OCI-LY3 (cell line): ENCODE results near the gene ZNF497.

Source experiments
- H2AFZ ChIP-seq: fragments of 200-600, 300-600 bp; shearing (Covaris generic); 2 replicates; pipeline ENCODE4 v1.6.0; 2014; ENCODE audit warnings: antibody characterized with exemption, low read depth, low read length
- H3K27ac ChIP-seq: fragments of 200-600, 300-600 bp; sonication (generic); 2 replicates; pipeline ENCODE4 v1.5.1; 2014; ENCODE audit warnings: mild to moderate bottlenecking, low read length, moderate library complexity, mixed read lengths
- H3K27me3 ChIP-seq: fragments of 200-600, 300-600 bp; sonication (generic); 2 replicates; pipeline ENCODE4 v1.6.1; 2014; ENCODE audit warnings: low read depth, low read length, mixed read lengths
- H3K36me3 ChIP-seq: fragments of 200-600, 300-600 bp; sonication (generic); replicated peaks from 2 replicates; pipeline ENCODE3; 2014; ENCODE audit warnings: low read depth, low read length, mixed read lengths
- H3K4me1 ChIP-seq: fragments of 300-600, 200-600 bp; sonication (generic); 2 replicates; pipeline ENCODE4 v1.6.1; 2014; ENCODE audit warnings: low read length, mixed read lengths
- H3K4me2 ChIP-seq: fragments of 200-600, 300-600 bp; sonication (generic); 2 replicates; pipeline ENCODE4 v1.6.1; 2014; ENCODE audit warnings: low read length, mixed read lengths
- H3K4me3 ChIP-seq: fragments of 300-600, 200-600 bp; sonication (generic); 2 replicates; pipeline ENCODE4 v1.5.1; 2014; ENCODE audit warnings: antibody characterized with exemption, mild to moderate bottlenecking, low read length, moderate library complexity
- H3K79me2 ChIP-seq: fragments of 300-600, 200-600 bp; shearing (Covaris generic); 2 replicates; pipeline ENCODE4 v1.6.1; 2014; ENCODE audit warnings: mild to moderate bottlenecking, low read length, mixed read lengths
- H3K9ac ChIP-seq: fragments of 300-600, 200-600 bp; shearing (Covaris generic); 2 replicates; pipeline ENCODE4 v1.6.0; 2014; ENCODE audit warnings: mild to moderate bottlenecking, low read length, moderate library complexity
- H3K9me3 ChIP-seq: fragments of 200-600, 300-600 bp; shearing (Covaris generic); 2 replicates; pipeline ENCODE4 v1.6.1; 2014; ENCODE audit warnings: low read length, mixed read lengths; ENCODE audit not compliant: insufficient read depth
- H4K20me1 ChIP-seq: fragments of 200-600, 300-600 bp; sonication (generic); 2 replicates; pipeline ENCODE4 v1.6.1; 2016; ENCODE audit warnings: low read length, mixed read lengths; ENCODE audit not compliant: insufficient read depth
- CTCF ChIP-seq: fragments of 200-600, 300-600 bp; sonication (generic); IDR thresholded peaks from 2 replicates; pipeline ENCODE4 v1.5.1; 2014; ENCODE audit warnings: antibody characterized with exemption, low read length, low read depth
- EZH2phosphoT487 ChIP-seq: fragments of 200-600 bp; shearing (Covaris generic); IDR thresholded peaks from 2 replicates; pipeline ENCODE4 v1.6.1; 2018; ENCODE audit warnings: antibody characterized with exemption, mixed run types, low read depth

ZNF497 gene

GRCh38 chr19:58326501-58326913 is 36.0 kb downstream of the ZNF497 start:
- Histone ChIP-seq H3K9me3 (no peaks in the 10 kb centered on the region), H3K36me3 (peaks cover 3% of the 10 kb centered on the region), H3K27me3 (no peaks in the 10 kb centered on the region), H3K9ac (peak overlapping the region; percentile 77), H3K4me2 (peak overlapping the region; percentile 94), H4K20me1 (no peaks in the 10 kb centered on the region), H3K79me2 (peaks cover 38% of the 10 kb centered on the region), H3K27ac (0 out of 2 replicates have a peak overlapping the region, but pooled peaks have one; percentile 3), H2AFZ (peak overlapping the region; percentile 81), H3K4me1 (peaks cover 14% of the 10 kb centered on the region), H3K4me3 (peak overlapping the region; percentile 95)
- TF ChIP-seq CTCF (no peak), EZH2phosphoT487 (no peak)

- H3K4me1 ChIP-seq: peaks cover 14% of the 10 kb centered on the region
- H3K27ac ChIP-seq: no peak overlapping the region
- peaks cover 38% of the 10 kb centered on the region for H3K79me2 ChIP-seq
- H3K36me3 ChIP-seq: peaks cover 3% of the 10 kb centered on the region
- peak overlapping the region; percentile 77 for H3K9ac ChIP-seq
- no peaks in the 10 kb centered on the region for H3K27me3 ChIP-seq
- H4K20me1 ChIP-seq: no peaks in the 10 kb centered on the region
- no peaks in the 10 kb centered on the region for H3K9me3 ChIP-seq
- H3K4me3 ChIP-seq: peak overlapping the region; percentile 95
- no peak overlapping the region for H2AFZ ChIP-seq
- no peak for TF ChIP-seq EZH2phosphoT487
- no peak for TF ChIP-seq CTCF
- peak overlapping the region; percentile 94 for H3K4me2 ChIP-seq
Observed at GRCh38 chr19:58325311-58326022, 37.1 kb downstream of the ZNF497 start.

- Histone ChIP-seq H3K27ac (no peak overlapping the region), H3K27me3 (no peaks in the 10 kb centered on the region), H2AFZ (no peak overlapping the region), H3K4me3 (no peak overlapping the region), H3K9ac (no peak overlapping the region), H3K4me1 (no peaks in the 10 kb centered on the region), H3K9me3 (no peaks in the 10 kb centered on the region), H3K36me3 (peaks cover 19% of the 10 kb centered on the region), H3K79me2 (no peaks in the 10 kb centered on the region), H3K4me2 (no peak overlapping the region), H4K20me1 (peaks cover 10% of the 10 kb centered on the region)
- TF ChIP-seq EZH2phosphoT487 (no peak), CTCF (no peak)
Observed at GRCh38 chr19:58319241-58319640, 43.3 kb downstream of the ZNF497 start.

GRCh38 chr19:58318297-58318696 is 44.3 kb downstream of the ZNF497 start:
- H3K36me3 ChIP-seq: peaks cover 28% of the 10 kb centered on the region
- H3K27ac ChIP-seq: no peak overlapping the region
- no peak overlapping the region for H3K4me2 ChIP-seq
- H3K4me3 ChIP-seq: no peak overlapping the region
- no peaks in the 10 kb centered on the region for H3K4me1 ChIP-seq
- no peaks in the 10 kb centered on the region for H3K9me3 ChIP-seq
- no peak overlapping the region for H2AFZ ChIP-seq
- no peak overlapping the region for H3K9ac ChIP-seq
- TF ChIP-seq EZH2phosphoT487 (no peak), CTCF (no peak)
- H3K27me3 ChIP-seq: no peaks in the 10 kb centered on the region
- no peaks in the 10 kb centered on the region for H3K79me2 ChIP-seq
- peaks cover 10% of the 10 kb centered on the region for H4K20me1 ChIP-seq
